HCT116 (cell line): ENCODE measurements around the gene POU2AF2.
"Not testable (repeated sequence)": the region's sequence is repeated elsewhere in the genome, so short reads cannot be mapped to it uniquely, and the experiment has no call there.

Experiments
- ATF3 ChIP-seq: IDR thresholded peaks from 2 replicates; pipeline ENCODE4 v1.6.1; 2012
- CTCF ChIP-seq, 3 experiments: fragments of 200-600 bp in 1 of 3; sonication (generic) in 1 of 3; IDR thresholded peaks in 2 of 3; conservative IDR thresholded peaks in 1 of 3; 2 replicates each; pipeline ENCODE4 v1.5.1; 2012 to 2017; ENCODE audit warnings: low read depth in 2 of 3, low read length in 2 of 3, antibody characterized with exemption in 1 of 3, borderline replicate concordance in 1 of 3, control low read depth in 1 of 3, mild to moderate bottlenecking in 1 of 3, mixed read lengths in 1 of 3, mixed run types in 1 of 3, moderate library complexity in 1 of 3; ENCODE audit not compliant: insufficient read depth in 1 of 3
- EZH2 ChIP-seq: fragments of 200-600 bp; sonication (generic); IDR thresholded peaks from 2 replicates; pipeline ENCODE4 v1.6.1; 2017; ENCODE audit warnings: antibody characterized with exemption, mixed run types
- MAX ChIP-seq: IDR thresholded peaks from 2 replicates; pipeline ENCODE4 v1.6.1; 2012
- POLR2A ChIP-seq: IDR thresholded peaks from 2 replicates; pipeline ENCODE4 v1.7.0; 2011; ENCODE audit warnings: borderline replicate concordance; ENCODE audit not compliant: insufficient read depth, insufficient read length; ENCODE audit errors: extremely low read depth
- SP1 ChIP-seq: IDR thresholded peaks from 2 replicates; pipeline ENCODE4 v1.6.1; 2012; ENCODE audit warnings: low read depth
- YY1 ChIP-seq: IDR thresholded peaks from 2 replicates; pipeline ENCODE4 v1.6.1; 2011; ENCODE audit warnings: low read length, low read depth, moderate library complexity, mild to moderate bottlenecking; ENCODE audit not compliant: insufficient replicate concordance; ENCODE audit errors: extremely low read depth

GRCh38 chr11:111222821-111223455, 22.6 kb upstream of the POU2AF2 start:
- not testable (repeated sequence) for TF ChIP-seq EZH2; ATF3; YY1; SP1; POLR2A; MAX; CTCF (IDR thresholded peaks at IDR 0.05 in 2 of 3, conservative IDR thresholded peaks at IDR 0.05 in 1 of 3; ENCODE audit: borderline replicate concordance in 1 of 3, insufficient read depth in 1 of 3, low read depth in 2 of 3, low read length in 2 of 3)
